Neutrophil (primary cell): ENCODE measurements around the gene PFN2.

ENCODE experiments used
- H3K27ac ChIP-seq: fragments of 200-600 bp; sonication (generic); 2 replicates; pipeline ENCODE4 v1.5.1; 2016; ENCODE audit warnings: mild to moderate bottlenecking, moderate library complexity
- H3K27me3 ChIP-seq: fragments of 200-600 bp; sonication (generic); 2 replicates; pipeline ENCODE4 v1.6.0; 2016; ENCODE audit warnings: mild to moderate bottlenecking
- H3K36me3 ChIP-seq: fragments of 200-600 bp; sonication (generic); 2 replicates; pipeline ENCODE4 v1.5.1; 2017
- H3K4me1 ChIP-seq, 2 experiments: fragments of 200-600 bp in 1 of 2; sonication (generic) in 1 of 2; 1 replicate in 1 of 2; 2 replicates in 1 of 2; pipeline versions ENCODE4 v1.5.1 to v1.6.1; 2013 to 2016; ENCODE audit warnings: low read depth in 1 of 2, low read length in 1 of 2, mild to moderate bottlenecking in 1 of 2, moderate library complexity in 1 of 2; ENCODE audit not compliant: control insufficient read depth in 1 of 2, insufficient read depth in 1 of 2
- H3K4me3 ChIP-seq, 2 experiments: fragments of 200-600 bp in 1 of 2; sonication (generic) in 1 of 2; 1 replicate in 1 of 2; 2 replicates in 1 of 2; pipeline ENCODE4 v1.5.1; 2013 to 2016; ENCODE audit warnings: low read depth in 1 of 2, low read length in 1 of 2, mild to moderate bottlenecking in 1 of 2, moderate library complexity in 1 of 2
- H3K9me3 ChIP-seq: fragments of 200-600 bp; sonication (generic); 2 replicates; pipeline ENCODE4 v1.5.1; 2016
- CTCF ChIP-seq: fragments of 200-600 bp; sonication (generic); IDR thresholded peaks from 2 replicates; pipeline ENCODE4 v1.5.1; 2016; ENCODE audit warnings: antibody characterized with exemption

The PFN2 gene

GRCh38 chr3:149965278-149965677 lies 5.4 kb downstream of the PFN2 start:
- H3K27me3 ChIP-seq = peaks cover 36% of the 10 kb centered on the region
- no peak overlapping the region for H3K27ac ChIP-seq
- no peak for TF ChIP-seq CTCF
- H3K9me3 ChIP-seq = no peaks in the 10 kb centered on the region
- H3K36me3 ChIP-seq = peaks cover 40% of the 10 kb centered on the region
- no peak overlapping the region for H3K4me3 ChIP-seq
- H3K4me1 ChIP-seq = peaks cover 7 to 8% of the 10 kb centered on the region in 2 experiments

GRCh38 chr3:149964291-149964690 lies 6.4 kb downstream of the PFN2 start:
- Histone ChIP-seq H3K4me3 (no peak overlapping the region), H3K27me3 (peaks cover 26% of the 10 kb centered on the region), H3K27ac (no peak overlapping the region), H3K9me3 (no peaks in the 10 kb centered on the region), H3K36me3 (peaks cover 49% of the 10 kb centered on the region), H3K4me1 (no peaks in the 10 kb centered on the region)
- no peak for TF ChIP-seq CTCF

- H3K27ac ChIP-seq = no peak overlapping the region
- H3K4me1 ChIP-seq = no peaks in the 10 kb centered on the region
- no peak overlapping the region for H3K4me3 ChIP-seq
- H3K9me3 ChIP-seq = no peaks in the 10 kb centered on the region
- H3K27me3 ChIP-seq = peaks cover 18% of the 10 kb centered on the region
- TF ChIP-seq CTCF = no peak
- H3K36me3 ChIP-seq = peaks cover 51% of the 10 kb centered on the region
Observed at GRCh38 chr3:149963485-149963884, 7.2 kb downstream of the PFN2 start.

GRCh38 chr3:149959443-149959842 lies 11.3 kb downstream of the PFN2 start:
- H3K27me3 ChIP-seq = no peaks in the 10 kb centered on the region
- no peaks in the 10 kb centered on the region for H3K4me1 ChIP-seq
- H3K4me3 ChIP-seq = no peak overlapping the region
- H3K36me3 ChIP-seq = peaks cover 47% of the 10 kb centered on the region
- TF ChIP-seq CTCF = no peak
- no peaks in the 10 kb centered on the region for H3K9me3 ChIP-seq
- no peak overlapping the region for H3K27ac ChIP-seq

GRCh38 chr3:149958171-149958796 lies 12.4 kb downstream of the PFN2 start:
- Histone ChIP-seq H3K4me1 (no peaks in the 10 kb centered on the region), H3K9me3 (no peaks in the 10 kb centered on the region), H3K27me3 (no peaks in the 10 kb centered on the region), H3K27ac (no peak overlapping the region), H3K4me3 (no peak overlapping the region), H3K36me3 (peaks cover 36% of the 10 kb centered on the region)
- TF ChIP-seq CTCF = no peak
